Mammary epithelial cell (primary cell): ENCODE results near the gene AQP12B.

Experiments used
- EZH2 ChIP-seq: IDR thresholded peaks from 2 replicates; pipeline ENCODE4 v1.6.1; 2012; ENCODE audit warnings: low read length, inconsistent platforms, borderline replicate concordance
- TF ChIP-seq, protein P1 (sequence below), 2 donors: IDR thresholded peaks in 1 of 2; conservative IDR thresholded peaks in 1 of 2; 2 replicates each; pipeline ENCODE4 v1.5.1; 2011 to 2012; ENCODE audit warnings: inconsistent platforms in 2 of 2, low read length in 2 of 2, mild to moderate bottlenecking in 2 of 2, control low read depth in 1 of 2, low read depth in 1 of 2; ENCODE audit not compliant: insufficient read depth in 1 of 2; ENCODE audit errors: extremely low read depth in 1 of 2

- TF ChIP-seq, protein P1, sequence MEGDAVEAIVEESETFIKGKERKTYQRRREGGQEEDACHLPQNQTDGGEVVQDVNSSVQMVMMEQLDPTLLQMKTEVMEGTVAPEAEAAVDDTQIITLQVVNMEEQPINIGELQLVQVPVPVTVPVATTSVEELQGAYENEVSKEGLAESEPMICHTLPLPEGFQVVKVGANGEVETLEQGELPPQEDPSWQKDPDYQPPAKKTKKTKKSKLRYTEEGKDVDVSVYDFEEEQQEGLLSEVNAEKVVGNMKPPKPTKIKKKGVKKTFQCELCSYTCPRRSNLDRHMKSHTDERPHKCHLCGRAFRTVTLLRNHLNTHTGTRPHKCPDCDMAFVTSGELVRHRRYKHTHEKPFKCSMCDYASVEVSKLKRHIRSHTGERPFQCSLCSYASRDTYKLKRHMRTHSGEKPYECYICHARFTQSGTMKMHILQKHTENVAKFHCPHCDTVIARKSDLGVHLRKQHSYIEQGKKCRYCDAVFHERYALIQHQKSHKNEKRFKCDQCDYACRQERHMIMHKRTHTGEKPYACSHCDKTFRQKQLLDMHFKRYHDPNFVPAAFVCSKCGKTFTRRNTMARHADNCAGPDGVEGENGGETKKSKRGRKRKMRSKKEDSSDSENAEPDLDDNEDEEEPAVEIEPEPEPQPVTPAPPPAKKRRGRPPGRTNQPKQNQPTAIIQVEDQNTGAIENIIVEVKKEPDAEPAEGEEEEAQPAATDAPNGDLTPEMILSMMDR (conservative IDR thresholded peaks at IDR 0.05 in 1 of 2, IDR thresholded peaks at IDR 0.05 in 1 of 2; ENCODE audit: extremely low read depth in 1 of 2, insufficient read depth in 1 of 2, low read depth in 1 of 2, low read length in 2 of 2), result no peak
- no peak for TF ChIP-seq EZH2
Measured at GRCh38 chr2:240632306-240632721, 50.4 kb downstream of the AQP12B start.
